Peyer's patch (tissue), 4 donors: ENCODE measurements around the gene SORCS3.

ENCODE experiments used
- CTCF ChIP-seq, 6 experiments: fragments of 450-650 bp in 4 of 6; fragments of 200-600 bp in 2 of 6; sonication (generic) in 1 of 6; IDR thresholded peaks; one replicate each; pipeline ENCODE4 v1.5.1; 2017 to 2019; ENCODE audit warnings: antibody characterized with exemption in 6 of 6, mild to moderate bottlenecking in 3 of 6, moderate library complexity in 1 of 6
- POLR2A ChIP-seq, 2 donors: fragments of 450-650 bp; IDR thresholded peaks; one replicate each; pipeline ENCODE4 v1.5.1; 2017; ENCODE audit warnings: antibody characterized with exemption in 2 of 2, mild to moderate bottlenecking in 2 of 2, moderate library complexity in 2 of 2

- TF ChIP-seq CTCF (IDR thresholded peaks at IDR 0.05) (no peak), POLR2A (IDR thresholded peaks at IDR 0.05) (no peak)
Measured at GRCh38 chr10:105192146-105192545, 551.1 kb downstream of the SORCS3 start.
